Osteoblast (primary cell): ENCODE results near the gene SEPTIN10. TPM values are rescaled to one million over a fixed set of nuclear protein-coding genes. Genes with fewer than 3 reads are reported as not detected.

Experiments
- DNase-seq: peaks from one replicate; pipeline ENCODE4 v3.0.0; 2011; ENCODE audit warnings: low spot score, mixed read lengths; ENCODE audit not compliant: insufficient read length; ENCODE audit errors: missing footprints
- H2AFZ ChIP-seq: 2 replicates; pipeline ENCODE4 v1.6.0; 2011; ENCODE audit warnings: mild to moderate bottlenecking, low read length
- H3K27ac ChIP-seq: 2 replicates; pipeline ENCODE4 v1.5.1; 2011; ENCODE audit warnings: mild to moderate bottlenecking, low read depth, low read length, moderate library complexity
- H3K27me3 ChIP-seq: 2 replicates; pipeline ENCODE4 v1.6.0; 2012; ENCODE audit warnings: mild to moderate bottlenecking, control low read depth, inconsistent platforms, low read length, moderate library complexity; ENCODE audit not compliant: insufficient read depth
- H3K36me3 ChIP-seq: 2 replicates; pipeline ENCODE4 v1.5.1; 2011; ENCODE audit warnings: mild to moderate bottlenecking, low read length, control low read depth, moderate library complexity; ENCODE audit not compliant: insufficient read depth
- H3K4me1 ChIP-seq: 2 replicates; pipeline ENCODE4 v1.5.1; 2011; ENCODE audit warnings: mild to moderate bottlenecking, low read length, control low read depth, moderate library complexity; ENCODE audit not compliant: insufficient read depth
- H3K4me2 ChIP-seq: 2 replicates; pipeline ENCODE4 v1.6.0; 2011; ENCODE audit warnings: mild to moderate bottlenecking, low read length; ENCODE audit not compliant: insufficient read depth
- H3K4me3 ChIP-seq: fragments of 200-600 bp; sonication (generic); 3 replicates; pipeline ENCODE4 v1.5.1; 2012; ENCODE audit warnings: mild to moderate bottlenecking, low read length, inconsistent platforms; ENCODE audit not compliant: insufficient read depth
- H3K79me2 ChIP-seq: 2 replicates; pipeline ENCODE4 v1.6.0; 2012; ENCODE audit warnings: mild to moderate bottlenecking, low read length, control low read depth, inconsistent platforms; ENCODE audit not compliant: insufficient read depth
- H3K9me3 ChIP-seq: 2 replicates; pipeline ENCODE4 v1.5.1; 2011; ENCODE audit warnings: low read depth, low read length, control low read depth
- H4K20me1 ChIP-seq: 2 replicates; pipeline ENCODE4 v1.6.0; 2012; ENCODE audit warnings: mild to moderate bottlenecking, low read length, control low read depth; ENCODE audit not compliant: insufficient read depth
- CTCF ChIP-seq: IDR thresholded peaks from 2 replicates; pipeline ENCODE4 v1.5.1; 2011; ENCODE audit warnings: mild to moderate bottlenecking, low read depth, low read length, moderate library complexity; ENCODE audit errors: extremely low read depth
- total RNA-seq: library from RNA; depleted of rRNA; stranded (reverse); fragments of >200 nt; gene quantifications from 2 replicates; pipeline ENCODE4 v1.2.3, GENCODE V29; 2012

SEPTIN10 gene
- total RNA-seq, 1 donor, result 101 TPM

- Histone ChIP-seq H4K20me1 (no peaks in the 10 kb centered on the region), H3K36me3 (no peaks in the 10 kb centered on the region), H3K27ac (no peak overlapping the region), H3K4me3 (no peak overlapping the region), H2AFZ (no peak overlapping the region), H3K27me3 (peaks cover 4% of the 10 kb centered on the region), H3K9me3 (no peaks in the 10 kb centered on the region), H3K4me2 (no peak overlapping the region), H3K4me1 (peaks cover under 1% of the 10 kb centered on the region), H3K79me2 (no peaks in the 10 kb centered on the region)
- peak; percentile 52 for DNase-seq
- no peak for TF ChIP-seq CTCF
These were observed 94.3 kb downstream of the SEPTIN10 start for GRCh38 chr2:109519513-109519912.

GRCh38 chr2:109517118-109517889, 96.5 kb downstream of the SEPTIN10 start:
- Histone ChIP-seq H3K36me3 (no peaks in the 10 kb centered on the region), H3K27ac (no peak overlapping the region), H3K4me1 (peaks cover 9% of the 10 kb centered on the region), H3K27me3 (no peaks in the 10 kb centered on the region), H2AFZ (no peak overlapping the region), H4K20me1 (no peaks in the 10 kb centered on the region), H3K9me3 (no peaks in the 10 kb centered on the region), H3K4me2 (no peak overlapping the region), H3K79me2 (no peaks in the 10 kb centered on the region), H3K4me3 (no peak overlapping the region)
- no peak for TF ChIP-seq CTCF
- DNase-seq, result peak; percentile 31

- no peaks in the 10 kb centered on the region for H3K79me2 ChIP-seq
- H3K4me1 ChIP-seq, result peaks cover 9% of the 10 kb centered on the region
- no peak overlapping the region for H3K4me2 ChIP-seq
- H4K20me1 ChIP-seq, result no peaks in the 10 kb centered on the region
- no peak overlapping the region for H3K4me3 ChIP-seq
- H3K36me3 ChIP-seq, result no peaks in the 10 kb centered on the region
- no peaks in the 10 kb centered on the region for H3K27me3 ChIP-seq
- no peak overlapping the region for H3K27ac ChIP-seq
- peak; percentile 68 for TF ChIP-seq CTCF
- no peaks in the 10 kb centered on the region for H3K9me3 ChIP-seq
- peak; percentile 96 for DNase-seq
- no peak overlapping the region for H2AFZ ChIP-seq
These were observed 97.2 kb downstream of the SEPTIN10 start for GRCh38 chr2:109516445-109517117.

GRCh38 chr2:109514857-109515256, 98.9 kb downstream of the SEPTIN10 start:
- Histone ChIP-seq H3K27me3 (no peaks in the 10 kb centered on the region), H2AFZ (no peak overlapping the region), H3K9me3 (no peaks in the 10 kb centered on the region), H3K36me3 (no peaks in the 10 kb centered on the region), H3K27ac (peak overlapping the region; percentile 83), H3K79me2 (no peaks in the 10 kb centered on the region), H3K4me3 (no peak overlapping the region), H3K4me1 (peaks cover 9% of the 10 kb centered on the region), H4K20me1 (no peaks in the 10 kb centered on the region), H3K4me2 (no peak overlapping the region)
- peak; percentile 69 for DNase-seq
- TF ChIP-seq CTCF, result no peak
